Activated CD4-positive, alpha-beta T cell treated with anti-CD3 and anti-CD28 coated beads for 24 hours (primary cell): ENCODE measurements around the gene PRR12.

Source experiments
- DNase-seq, 2 donors: peaks; one replicate each; pipeline ENCODE4 v3.0.0-alpha.2; 2020; ENCODE audit warnings: low read depth in 2 of 2

PRR12 gene

DNA sequence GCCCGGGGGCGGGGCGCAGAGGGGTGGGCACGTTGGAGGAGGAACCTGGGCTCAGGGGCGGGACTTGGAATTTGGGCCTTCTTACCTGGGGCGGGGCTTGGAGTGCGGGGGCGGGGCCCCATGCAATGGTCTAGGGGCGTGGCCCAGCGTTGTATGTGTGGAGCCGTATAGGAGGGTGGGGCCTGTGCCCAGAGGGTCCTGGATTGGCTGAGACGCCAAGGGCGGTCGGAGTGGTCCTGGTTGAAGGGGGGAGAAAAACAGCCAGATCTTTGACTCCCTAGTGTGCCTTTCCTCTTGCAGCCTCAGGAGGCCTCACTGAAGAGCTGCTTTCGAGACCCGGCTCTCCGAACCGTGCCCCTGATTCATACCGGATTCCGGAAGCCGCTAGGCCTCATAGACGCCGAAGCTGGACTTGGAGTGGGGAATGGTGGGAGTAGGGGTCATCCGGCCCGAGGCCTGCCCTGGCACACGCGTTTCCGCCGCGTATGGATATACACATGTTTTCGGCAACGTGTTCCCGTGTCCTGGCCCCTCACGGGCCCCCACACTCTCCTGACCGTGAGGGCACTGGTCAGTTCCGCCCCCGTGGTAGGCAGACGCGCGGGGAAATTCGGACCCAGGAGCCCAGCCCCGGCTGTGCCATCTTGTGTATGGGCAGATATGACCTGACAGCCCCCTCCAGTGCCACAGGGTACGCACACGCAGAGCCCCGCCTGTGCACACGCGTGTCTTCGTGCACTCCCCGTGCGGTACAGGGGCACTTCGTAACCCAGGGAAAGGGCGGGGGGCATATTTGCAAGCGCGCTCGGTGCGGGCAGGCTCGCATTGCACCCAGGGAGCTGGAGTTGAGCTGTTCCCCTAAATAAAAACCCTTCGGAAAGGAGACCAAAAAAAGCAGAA is 661 bp upstream of the PRR12 start:
- peak; percentile 86 to 92 for DNase-seq

DNA sequence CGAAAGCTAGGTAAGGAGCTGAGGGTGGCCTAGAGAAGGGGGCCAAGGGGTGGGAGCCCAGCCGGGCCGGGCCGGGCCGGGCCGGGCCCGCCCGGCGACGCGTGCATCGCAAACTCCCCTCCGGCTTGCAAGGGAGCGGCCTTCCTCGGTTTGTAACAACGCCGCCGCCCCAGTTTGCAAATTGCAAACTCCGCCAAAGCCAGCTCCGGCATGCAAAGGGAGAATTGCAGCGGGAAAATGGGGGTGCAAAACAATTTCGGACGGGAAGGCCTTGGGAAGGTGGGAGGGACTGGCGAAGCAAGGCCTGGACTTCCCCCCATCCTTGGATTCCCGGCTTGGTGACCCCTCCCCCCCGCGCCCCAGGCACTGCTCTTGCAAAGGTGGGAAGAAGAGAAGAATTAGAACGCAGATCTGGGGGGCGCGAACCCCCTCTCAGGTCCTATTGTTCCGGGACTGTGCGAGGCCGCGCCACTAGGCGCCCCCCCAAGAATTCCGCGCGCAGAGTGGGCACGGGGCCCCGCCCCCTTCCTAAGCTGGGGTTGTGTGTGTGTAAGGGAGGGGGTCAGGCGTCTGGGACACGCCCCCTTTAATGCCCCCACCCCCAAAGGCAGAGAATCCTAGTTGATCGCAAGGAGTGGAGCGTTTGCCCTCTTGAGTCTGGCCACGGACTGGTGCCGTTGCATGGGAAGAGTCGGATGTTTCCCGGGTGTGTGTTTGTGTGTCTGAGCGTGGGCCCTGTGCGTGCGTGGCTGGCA is 926 bp downstream of the PRR12 start:
- peak in 1 of 2 donors; percentile 25 for DNase-seq

DNA sequence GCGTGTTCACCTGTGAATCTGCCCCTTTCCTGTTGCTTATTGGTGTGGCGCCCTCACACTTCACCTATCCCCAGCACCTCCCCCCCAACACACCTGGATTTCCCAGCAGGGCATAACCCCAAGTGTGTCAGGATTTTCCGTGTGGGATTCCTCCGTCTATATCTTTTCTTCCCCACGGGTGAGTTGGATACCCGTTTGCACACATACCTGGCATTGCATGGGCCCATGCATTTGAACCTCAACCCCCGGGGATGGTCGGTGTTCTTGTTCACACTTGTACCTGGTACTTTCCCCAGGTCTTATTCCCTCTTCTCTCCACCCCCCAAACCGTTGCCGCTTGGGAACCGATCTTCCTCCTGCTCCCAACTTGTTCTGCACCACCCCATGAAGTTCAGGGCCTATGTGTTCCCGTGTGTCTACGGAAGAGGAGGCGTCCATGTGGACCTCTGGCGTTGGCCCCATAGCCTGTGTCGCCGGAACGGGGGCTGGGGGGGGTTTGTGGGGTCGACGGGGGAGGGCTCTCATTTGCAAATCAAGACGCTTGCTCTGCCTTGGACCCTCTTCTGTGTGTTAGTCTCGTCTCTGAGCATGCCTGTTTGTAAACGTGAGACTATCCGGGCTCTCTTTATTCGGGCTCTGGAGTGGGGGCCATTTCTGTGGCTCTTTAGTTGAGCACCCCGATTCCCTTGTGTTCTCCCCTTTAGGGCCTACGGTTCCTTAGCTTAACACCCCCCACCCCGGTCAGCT is 1.7 kb downstream of the PRR12 start:
- DNase-seq = no peak

DNA sequence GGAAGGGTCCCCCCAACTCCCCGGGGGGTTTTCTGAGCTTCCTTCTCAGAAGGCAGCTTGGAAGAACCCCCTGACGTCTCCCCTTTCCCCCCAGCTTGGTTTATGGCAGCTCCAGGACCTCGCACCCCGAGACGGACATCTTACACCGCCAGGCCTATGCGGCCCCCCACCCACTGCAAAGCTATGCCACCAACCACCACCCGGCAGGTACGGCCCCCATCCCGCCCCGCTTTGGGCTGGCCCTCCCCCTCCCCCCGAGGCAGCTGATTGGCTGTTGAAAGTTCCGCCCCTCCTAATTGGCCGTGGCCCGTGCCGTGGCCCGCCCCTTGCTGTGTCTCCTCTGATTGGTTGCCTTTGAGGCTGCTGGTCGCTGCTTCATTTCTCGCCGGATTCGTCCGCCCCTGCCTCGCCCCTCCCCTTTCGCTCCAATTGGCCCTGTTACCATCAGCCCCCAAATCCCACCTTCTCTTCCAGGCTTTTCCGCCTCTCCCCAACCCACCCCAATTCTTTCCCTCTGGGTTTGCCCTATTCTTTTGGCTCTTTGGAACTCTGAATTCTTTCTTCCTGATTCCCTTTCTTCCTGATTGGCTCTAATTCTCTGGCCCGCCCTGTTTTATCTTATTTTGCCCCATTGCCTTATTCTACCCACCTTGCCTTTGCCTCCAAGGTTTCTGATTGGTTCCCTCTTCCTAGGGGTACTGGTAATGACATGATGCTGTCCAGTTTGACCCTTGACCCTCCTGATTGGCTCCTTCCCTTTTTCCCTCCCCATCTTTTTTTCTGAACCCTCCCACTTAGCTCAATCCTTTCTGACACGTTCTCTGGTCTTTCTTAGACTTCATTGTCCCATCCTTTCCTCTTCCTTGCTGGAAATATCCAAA is 2.5 kb downstream of the PRR12 start:
- peak; percentile 90 to 95 for DNase-seq

DNA sequence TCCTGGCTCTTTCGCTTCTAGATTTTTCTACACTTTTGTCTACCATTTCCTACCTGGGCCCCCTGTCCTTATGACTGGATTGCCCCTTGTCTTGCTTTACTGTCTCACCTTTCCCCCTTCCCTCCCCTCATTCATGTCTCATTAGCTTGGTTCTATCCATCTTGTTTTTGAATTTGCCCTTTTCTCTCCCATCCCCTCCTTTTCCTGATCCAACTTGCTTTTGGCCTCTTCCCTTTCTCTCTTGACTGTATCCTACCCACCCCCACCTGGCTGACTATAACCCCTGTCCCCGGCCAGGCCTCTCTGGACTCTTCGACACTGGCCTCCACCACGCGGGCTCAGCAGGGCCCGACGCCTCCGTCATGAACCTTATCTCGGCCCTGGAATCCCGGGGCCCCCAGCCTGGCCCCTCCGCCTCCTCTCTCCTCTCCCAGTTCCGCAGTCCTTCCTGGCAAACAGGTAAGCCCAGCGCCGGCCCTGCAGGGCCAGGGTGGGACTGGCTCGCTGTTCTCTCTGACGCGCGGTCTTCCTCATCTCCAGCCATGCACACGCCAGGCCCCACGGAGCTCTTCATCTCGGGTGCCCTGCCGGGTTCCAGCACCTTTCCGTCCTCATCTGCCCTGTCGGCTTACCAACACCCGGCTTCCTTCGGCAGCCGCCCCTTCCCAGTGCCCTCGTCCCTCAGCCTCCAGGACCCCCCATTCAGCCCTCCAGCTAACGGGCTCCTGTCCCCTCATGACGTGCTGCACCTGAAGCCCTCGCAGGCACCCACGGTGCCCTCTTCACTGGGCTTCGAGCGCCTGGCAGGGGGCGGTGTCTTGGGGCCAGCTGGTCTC is 3.4 kb downstream of the PRR12 start:
- DNase-seq = no peak

DNA sequence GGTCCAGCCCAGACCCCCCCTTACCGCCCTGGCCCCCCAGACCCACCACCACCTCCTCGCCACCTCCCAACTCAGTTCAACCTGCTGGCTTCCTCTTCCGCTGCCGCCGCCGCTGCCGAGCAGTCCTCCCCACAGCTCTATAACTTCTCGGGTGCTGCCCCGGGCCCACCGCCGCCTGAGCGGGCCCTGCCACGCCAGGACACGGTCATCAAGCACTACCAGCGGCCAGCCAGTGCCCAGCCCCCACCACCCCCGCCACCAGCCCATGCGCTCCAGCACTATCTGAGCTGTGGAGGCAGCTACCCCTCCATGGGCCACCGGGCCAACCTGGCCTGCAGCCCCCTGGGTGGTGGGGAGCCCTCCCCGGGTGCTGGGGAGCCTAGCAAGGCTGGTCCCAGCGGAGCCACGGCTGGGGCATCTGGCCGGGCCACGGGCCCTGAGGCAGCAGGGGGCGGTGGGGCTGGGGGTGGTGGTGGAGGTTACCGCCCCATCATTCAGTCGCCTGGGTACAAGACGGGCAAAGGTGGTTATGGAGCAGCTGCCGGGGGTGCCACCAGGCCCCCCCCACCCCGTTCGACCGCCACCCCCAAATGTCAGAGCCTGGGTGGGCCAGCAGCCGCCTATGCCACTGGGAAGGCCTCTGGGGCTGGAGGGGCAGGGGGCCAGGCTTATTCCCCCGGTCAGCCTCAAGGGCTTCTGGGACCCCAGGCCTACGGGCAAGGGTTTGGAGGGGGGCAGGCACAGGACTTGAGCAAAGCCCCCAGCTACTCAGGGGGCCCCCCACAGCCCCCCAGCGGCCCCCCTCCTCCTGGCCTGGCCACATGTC is 4.2 kb downstream of the PRR12 start:
- DNase-seq = no peak

DNA sequence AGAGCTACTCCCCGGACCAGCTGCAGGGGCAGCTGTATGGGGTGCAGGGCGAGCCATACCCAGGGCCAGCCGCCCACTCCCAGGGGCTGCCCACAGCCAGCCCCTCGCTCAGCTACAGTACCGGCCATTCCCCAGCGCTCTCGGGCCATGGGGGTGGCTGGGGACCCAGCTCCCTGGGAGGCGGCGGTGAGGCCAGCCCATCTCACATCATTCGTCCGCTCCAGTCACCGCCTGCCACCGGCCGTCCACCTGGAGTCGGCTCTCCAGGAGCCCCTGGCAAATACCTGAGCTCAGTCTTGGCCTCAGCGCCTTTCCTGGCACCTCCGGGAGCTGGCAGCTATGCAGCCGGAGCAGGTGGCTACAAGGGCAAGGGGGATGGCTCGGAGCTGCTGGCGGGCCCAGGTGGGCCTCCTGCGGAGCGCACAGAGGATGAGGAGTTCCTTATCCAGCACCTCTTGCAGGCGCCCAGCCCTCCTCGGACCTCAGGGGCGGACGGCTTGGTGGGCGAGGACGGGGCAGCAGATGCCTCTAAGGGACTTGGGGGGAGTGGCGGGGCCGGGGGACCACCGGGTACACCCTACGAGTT is 4.9 kb downstream of the PRR12 start:
- DNase-seq = no peak

DNA sequence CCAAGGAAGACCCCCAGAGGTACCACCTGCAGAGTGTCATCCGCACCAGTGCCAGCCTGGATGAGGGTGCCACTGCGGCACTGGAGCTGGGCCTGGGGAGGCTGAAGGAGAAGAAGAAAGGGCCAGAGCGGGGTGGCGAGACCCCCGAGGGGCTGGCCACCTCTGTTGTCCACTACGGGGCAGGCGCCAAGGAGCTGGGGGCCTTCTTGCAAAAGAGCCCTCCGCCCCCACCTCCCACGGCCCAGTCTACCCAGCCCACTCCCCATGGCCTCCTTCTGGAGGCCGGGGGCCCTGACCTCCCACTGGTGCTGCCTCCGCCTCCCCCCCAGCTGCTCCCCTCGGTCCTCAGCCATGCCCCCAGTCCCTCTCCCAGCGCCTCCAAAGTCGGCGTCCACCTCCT is 5.4 kb downstream of the PRR12 start:
- DNase-seq = no peak

DNA sequence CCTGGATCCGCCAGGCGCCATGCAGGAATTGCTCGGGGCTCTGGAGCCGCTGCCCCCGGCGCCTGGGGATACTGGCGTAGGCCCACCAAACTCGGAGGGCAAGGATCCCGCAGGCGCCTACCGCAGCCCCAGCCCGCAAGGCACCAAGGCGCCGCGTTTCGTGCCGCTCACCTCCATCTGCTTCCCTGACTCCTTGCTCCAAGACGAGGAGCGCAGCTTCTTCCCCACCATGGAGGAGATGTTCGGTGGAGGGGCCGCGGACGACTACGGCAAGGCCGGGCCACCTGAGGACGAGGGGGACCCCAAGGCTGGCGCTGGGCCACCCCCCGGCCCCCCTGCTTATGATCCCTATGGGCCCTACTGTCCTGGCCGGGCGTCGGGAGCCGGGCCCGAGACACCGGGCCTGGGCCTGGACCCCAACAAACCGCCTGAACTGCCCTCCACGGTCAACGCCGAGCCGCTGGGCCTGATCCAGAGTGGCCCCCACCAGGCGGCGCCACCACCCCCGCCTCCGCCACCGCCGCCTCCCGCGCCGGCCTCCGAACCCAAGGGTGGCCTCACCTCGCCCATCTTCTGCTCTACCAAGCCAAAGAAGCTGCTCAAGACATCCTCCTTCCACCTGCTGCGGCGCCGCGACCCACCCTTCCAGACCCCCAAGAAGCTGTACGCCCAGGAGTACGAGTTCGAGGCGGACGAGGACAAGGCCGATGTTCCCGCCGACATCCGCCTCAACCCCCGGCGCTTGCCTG is 6.1 kb downstream of the PRR12 start:
- DNase-seq = no peak

DNA sequence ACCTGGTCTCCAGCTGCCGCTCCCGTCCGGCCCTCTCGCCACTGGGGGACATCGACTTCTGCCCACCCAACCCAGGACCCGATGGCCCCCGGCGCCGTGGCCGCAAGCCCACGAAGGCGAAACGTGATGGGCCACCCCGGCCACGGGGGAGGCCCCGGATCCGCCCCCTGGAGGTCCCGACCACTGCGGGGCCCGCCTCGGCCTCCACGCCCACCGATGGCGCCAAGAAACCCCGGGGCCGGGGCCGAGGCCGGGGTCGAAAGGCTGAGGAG is 6.7 kb downstream of the PRR12 start:
- no peak for DNase-seq

DNA sequence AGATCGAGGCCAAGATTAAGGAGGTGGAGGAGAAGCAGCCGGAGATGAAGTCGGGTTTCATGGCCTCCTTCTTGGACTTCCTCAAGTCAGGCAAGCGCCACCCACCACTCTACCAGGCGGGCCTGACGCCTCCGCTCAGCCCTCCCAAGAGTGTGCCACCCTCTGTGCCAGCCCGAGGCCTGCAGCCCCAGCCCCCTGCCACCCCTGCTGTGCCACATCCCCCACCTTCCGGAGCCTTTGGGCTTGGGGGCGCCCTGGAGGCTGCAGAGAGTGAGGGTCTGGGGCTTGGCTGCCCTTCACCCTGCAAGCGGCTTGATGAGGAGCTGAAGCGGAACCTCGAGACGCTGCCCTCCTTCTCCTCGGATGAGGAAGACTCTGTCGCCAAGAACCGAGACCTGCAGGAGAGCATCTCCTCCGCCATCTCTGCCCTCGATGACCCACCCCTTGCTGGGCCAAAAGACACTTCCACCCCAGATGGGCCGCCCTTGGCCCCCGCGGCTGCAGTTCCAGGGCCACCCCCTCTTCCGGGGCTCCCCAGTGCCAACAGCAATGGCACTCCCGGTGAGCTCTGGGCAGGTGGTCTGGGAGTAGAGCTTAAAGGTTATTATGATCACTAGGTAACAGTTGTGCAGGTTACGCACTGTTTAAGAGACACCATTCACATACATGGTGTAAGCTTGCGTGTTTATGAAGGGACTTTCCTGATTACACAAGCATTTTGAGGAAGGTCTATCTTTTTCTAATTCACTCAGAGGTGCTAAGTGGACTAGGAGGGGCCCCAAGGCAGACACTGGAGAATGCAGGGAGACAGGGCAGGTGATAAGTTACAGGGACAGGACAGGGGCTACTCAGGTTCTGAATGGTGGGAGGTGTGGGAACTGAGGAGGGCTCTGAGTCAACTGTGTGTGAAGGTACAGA is 8.7 kb downstream of the PRR12 start:
- DNase-seq = no peak

DNA sequence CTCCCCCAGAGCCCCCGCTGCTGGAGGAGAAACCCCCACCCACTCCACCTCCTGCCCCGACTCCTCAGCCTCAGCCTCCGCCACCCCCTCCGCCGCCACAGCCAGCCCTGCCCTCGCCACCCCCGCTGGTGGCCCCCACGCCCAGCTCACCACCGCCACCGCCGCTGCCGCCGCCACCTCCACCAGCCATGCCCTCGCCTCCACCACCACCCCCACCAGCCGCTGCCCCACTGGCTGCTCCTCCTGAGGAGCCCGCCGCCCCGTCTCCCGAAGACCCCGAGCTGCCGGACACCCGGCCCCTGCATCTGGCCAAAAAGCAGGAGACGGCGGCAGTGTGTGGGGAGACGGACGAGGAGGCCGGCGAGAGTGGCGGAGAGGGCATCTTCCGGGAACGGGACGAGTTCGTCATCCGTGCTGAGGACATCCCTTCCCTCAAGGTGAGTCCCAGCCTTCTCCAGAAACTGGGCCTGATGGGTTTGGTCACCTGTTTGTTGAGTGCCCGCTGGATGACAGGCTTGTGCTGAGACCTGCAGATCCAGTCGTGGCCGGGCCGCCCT is 10.6 kb downstream of the PRR12 start:
- no peak for DNase-seq

DNA sequence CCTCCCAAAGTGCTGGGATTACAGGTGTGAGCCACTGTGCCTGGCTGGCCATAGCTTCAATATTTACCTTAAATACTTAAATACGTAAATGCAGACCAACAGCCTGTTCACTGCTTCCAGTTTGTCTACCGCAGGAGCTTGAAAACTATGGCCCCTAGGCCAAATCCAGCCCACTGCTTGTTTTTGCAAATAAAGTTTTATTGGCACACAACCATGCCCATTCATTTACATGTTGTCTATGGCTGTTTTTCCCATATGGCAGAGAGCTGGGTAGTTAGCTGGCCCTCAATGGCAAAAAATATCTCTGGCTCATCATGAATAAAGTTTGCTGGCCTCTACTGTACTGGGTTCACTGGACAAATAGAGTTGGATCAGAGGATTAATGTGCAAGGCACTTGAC is 11.8 kb downstream of the PRR12 start:
- DNase-seq = no peak

DNA sequence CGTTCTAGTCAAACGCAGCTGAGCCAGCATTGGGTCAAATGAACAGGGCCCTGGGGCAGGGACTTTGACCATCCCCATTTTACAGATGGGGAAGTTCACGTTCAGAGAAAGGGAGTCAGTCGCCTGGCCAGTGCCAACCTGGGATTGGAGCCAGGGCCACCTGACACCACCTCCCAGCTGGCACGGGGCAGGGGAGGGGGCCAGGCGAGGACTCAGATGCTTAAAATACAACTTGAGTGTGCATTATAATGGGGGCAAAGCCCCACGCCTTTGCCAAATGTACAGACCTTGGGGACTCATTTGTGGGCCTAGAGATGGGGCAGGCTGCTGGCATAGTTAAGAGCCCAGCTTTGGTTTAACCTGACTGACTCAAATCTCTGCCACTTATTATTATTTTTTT is 14.6 kb downstream of the PRR12 start:
- DNase-seq = no peak

DNA sequence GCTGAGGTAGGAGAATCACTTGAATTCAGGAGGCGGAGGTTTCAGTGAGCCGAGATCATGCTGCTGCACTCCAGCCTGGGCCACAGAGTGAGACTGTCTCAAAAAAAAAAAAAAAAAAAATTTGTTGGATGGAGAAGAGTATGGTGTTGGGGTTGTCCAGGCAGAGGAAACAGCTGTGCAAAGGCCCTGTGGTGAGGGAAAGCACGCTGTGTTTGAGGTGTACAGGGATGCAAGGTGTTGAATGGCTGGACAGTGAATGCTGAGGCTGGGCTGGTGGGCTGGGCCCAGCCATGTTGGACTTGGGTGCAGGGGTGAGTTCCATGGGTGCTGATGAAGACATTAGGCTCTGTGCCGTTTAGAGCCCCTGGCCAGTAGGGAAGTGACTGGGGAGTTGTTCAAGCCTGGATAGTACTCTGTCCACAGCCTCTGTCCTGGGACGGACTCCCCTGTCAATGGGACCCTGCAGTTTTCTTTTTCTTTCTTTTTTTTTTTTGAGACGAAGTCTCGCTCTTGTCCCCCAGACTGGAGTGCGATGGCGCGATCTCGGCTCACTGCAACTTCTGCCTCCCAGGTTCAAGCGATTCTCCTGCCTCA is 18.6 kb downstream of the PRR12 start:
- DNase-seq = no peak

DNA sequence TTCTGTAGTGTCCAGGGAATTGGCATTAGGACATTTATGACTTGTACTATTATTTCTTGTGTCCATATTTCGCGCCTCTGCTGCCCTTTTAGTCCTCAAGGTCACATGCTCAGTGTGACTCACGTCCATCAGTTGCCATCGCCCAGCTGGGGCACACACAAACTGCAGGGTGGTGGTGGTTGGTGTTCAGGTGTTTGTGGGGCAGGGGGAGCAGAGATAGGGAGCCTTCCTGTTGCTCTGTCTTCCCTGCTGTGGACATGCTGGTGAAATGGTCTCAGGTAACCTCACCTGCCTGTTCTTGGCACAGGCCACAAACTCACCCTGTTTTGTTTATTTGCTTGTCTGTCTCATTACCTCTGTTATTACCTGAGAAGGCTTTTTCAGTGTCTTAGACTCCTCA is 22.4 kb downstream of the PRR12 start:
- no peak for DNase-seq
